ENCODE results near the gene PPP1R37. TPM values are rescaled to one million over a fixed set of nuclear protein-coding genes. Genes with fewer than 3 reads are reported as not detected.

Gene PPP1R37
- total RNA-seq, 1 donor from 2014 or later: 23.8 TPM

- intact Hi-C loops (cut with DNase I): loop anchor here (5.0 kb wide), 1 partner anchor 198 kb away; the partner anchor contains the start of gene TOMM40
- H3K27ac ChIP-seq: no peak overlapping the region
- H3K4me1 ChIP-seq: peaks cover 31% of the 10 kb centered on the region
- TF ChIP-seq POLR2AphosphoS5 (IDR thresholded peaks at IDR 0.05; ENCODE audit: insufficient read depth in 1 of 2, low read depth in 1 of 2) (no peak), POLR2A (IDR thresholded peaks at IDR 0.05) (no peak)
- TF ChIP-seq, protein P1, sequence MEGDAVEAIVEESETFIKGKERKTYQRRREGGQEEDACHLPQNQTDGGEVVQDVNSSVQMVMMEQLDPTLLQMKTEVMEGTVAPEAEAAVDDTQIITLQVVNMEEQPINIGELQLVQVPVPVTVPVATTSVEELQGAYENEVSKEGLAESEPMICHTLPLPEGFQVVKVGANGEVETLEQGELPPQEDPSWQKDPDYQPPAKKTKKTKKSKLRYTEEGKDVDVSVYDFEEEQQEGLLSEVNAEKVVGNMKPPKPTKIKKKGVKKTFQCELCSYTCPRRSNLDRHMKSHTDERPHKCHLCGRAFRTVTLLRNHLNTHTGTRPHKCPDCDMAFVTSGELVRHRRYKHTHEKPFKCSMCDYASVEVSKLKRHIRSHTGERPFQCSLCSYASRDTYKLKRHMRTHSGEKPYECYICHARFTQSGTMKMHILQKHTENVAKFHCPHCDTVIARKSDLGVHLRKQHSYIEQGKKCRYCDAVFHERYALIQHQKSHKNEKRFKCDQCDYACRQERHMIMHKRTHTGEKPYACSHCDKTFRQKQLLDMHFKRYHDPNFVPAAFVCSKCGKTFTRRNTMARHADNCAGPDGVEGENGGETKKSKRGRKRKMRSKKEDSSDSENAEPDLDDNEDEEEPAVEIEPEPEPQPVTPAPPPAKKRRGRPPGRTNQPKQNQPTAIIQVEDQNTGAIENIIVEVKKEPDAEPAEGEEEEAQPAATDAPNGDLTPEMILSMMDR (IDR thresholded peaks at IDR 0.05): no peak
- no peaks in the 10 kb centered on the region for H3K9me3 ChIP-seq
- no peaks in the 10 kb centered on the region for H3K27me3 ChIP-seq
- peak overlapping the region; percentile 74 to 95 for H3K4me3 ChIP-seq
- no peak for DNase-seq (ENCODE audit: extremely low spot score in 2 of 2)
- peaks cover 0 to 20% of the 10 kb centered on the region in 2 donors for H3K36me3 ChIP-seq
These were observed 2.4 kb upstream of the PPP1R37 start for GRCh38 chr19:45090606-45091005.

DNA sequence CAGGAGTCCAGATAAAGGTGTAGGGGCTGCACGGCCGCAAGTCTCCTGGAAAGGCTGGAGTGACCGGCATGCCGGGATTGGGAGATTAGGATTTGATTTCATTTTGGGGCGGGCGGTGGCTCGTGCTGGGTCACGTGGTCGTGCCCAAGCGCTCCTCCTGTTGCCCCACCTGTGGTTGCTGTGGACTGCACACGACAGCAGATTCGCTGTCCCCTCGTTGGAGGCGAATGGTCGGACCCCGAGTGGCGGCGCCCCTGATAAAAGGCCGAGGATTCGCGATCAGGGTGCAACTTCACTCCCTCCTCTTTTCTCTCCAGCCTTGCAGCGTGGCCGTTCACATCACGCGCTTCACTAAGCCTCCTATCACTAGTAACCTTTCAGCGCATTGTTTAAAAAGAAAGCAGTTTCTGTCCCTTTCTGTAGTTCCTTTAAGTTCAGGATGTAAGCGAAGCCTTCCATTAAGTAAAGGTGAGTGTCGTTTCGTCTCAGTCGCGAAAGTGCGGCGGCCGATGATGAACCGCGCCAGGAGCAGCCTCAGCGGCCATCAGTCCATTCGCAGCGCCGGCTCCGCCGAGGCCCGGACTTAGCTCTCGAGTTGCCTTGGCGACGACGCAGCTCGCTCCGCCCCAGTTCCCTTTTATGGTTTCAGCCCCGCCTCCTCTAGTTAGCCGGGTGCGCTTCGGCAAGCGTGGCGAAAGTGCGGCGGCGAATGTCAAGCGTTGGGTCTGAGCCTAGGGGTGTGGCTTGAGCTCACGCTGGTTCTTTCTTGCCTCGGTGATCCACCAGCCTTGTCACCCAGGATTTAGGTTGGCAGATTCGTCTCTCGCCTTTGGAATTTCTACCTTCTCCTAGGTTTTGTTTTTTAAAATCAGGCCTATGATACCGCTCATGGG is 1.7 kb upstream of the PPP1R37 start:
- H3K9me3 ChIP-seq: no peaks in the 10 kb centered on the region
- peak overlapping the region; percentile 74 to 95 for H3K4me3 ChIP-seq
- peak; percentile 95 to 98 for DNase-seq (ENCODE audit: extremely low spot score in 2 of 2)
- H3K27me3 ChIP-seq: no peaks in the 10 kb centered on the region
- peaks cover 0 to 20% of the 10 kb centered on the region in 2 donors for H3K36me3 ChIP-seq
- intact Hi-C loops (cut with DNase I): loop anchor here (5.0 kb wide), 1 partner anchor 199 kb away; the partner anchor contains the start of gene TOMM40
- peak; percentile 81 to 95 for TF ChIP-seq POLR2AphosphoS5 (IDR thresholded peaks at IDR 0.05; ENCODE audit: insufficient read depth in 1 of 2, low read depth in 1 of 2)
- no peak for TF ChIP-seq POLR2A (IDR thresholded peaks at IDR 0.05)
- TF ChIP-seq, protein P1 (IDR thresholded peaks at IDR 0.05): peak in 2 of 3 experiments; percentile 1 to 19
- H3K27ac ChIP-seq: peak overlapping the region; percentile 85
- H3K4me1 ChIP-seq: peaks cover 37% of the 10 kb centered on the region

DNA sequence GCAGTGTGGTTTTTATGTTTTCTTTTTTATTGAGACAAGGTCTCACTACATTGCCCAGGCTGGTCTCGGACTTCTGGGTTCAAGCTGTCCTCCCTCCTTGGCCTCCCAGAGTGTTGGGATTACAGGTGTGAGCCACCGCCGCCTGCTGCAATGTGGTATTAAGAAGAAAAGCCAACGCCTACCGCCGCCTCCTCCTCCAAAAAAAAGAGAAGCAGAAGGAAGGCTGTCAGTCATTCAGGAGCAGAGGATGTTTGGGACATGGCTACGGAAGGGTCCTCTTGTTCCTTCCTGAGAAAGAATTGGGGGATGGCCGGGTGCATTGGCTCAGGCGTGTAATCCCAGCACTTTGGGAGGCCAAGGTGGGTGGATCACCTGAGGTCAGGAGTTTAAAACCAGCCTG is 1.2 kb downstream of the PPP1R37 start:
- Histone ChIP-seq H3K27me3 (no peaks in the 10 kb centered on the region), H3K4me3 (peak overlapping the region; percentile 74 to 95), H3K27ac (no peak overlapping the region), H3K9me3 (no peaks in the 10 kb centered on the region), H3K4me1 (peaks cover 66% of the 10 kb centered on the region), H3K36me3 (peaks cover 0 to 11% of the 10 kb centered on the region in 2 donors)
- intact Hi-C loops (cut with DNase I): loop anchor here (5.0 kb wide), 1 partner anchor 202 kb away; the partner anchor contains the start of gene TOMM40
- TF ChIP-seq, protein P1 (IDR thresholded peaks at IDR 0.05): no peak
- no peak for TF ChIP-seq POLR2AphosphoS5 (IDR thresholded peaks at IDR 0.05; ENCODE audit: insufficient read depth in 1 of 2, low read depth in 1 of 2)
- TF ChIP-seq POLR2A (IDR thresholded peaks at IDR 0.05): no peak
- no peak for DNase-seq (ENCODE audit: extremely low spot score in 2 of 2)

DNA sequence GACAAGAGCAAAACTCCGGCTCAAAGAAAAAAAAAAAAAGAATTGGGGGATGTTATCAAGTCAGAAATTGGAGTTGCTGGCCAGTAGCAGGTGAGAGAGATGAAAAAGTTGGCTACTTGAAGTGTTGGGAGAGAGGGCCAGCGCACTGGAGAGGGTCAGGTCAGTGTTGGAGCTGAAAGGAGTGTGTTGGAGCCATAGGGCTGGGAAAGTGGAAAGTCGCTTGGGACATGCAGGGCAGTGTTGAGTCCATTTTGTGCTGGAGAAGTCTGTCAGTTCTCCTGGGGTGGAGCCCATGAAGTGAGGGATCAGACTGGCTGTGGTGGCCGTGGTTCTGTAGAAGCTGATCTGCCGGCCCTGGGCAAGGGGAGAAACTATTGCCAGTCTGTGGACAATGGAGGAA is 1.7 kb downstream of the PPP1R37 start:
- no peak for DNase-seq (ENCODE audit: extremely low spot score in 2 of 2)
- intact Hi-C loops (cut with DNase I): loop anchor here (5.0 kb wide), 1 partner anchor 202 kb away; the partner anchor contains the start of gene TOMM40
- no peak overlapping the region for H3K27ac ChIP-seq
- H3K27me3 ChIP-seq: no peaks in the 10 kb centered on the region
- TF ChIP-seq POLR2A (IDR thresholded peaks at IDR 0.05) (no peak), POLR2AphosphoS5 (IDR thresholded peaks at IDR 0.05; ENCODE audit: insufficient read depth in 1 of 2, low read depth in 1 of 2) (no peak)
- TF ChIP-seq, protein P1 (IDR thresholded peaks at IDR 0.05): no peak
- H3K4me1 ChIP-seq: peaks cover 72% of the 10 kb centered on the region
- peaks cover 0 to 11% of the 10 kb centered on the region in 2 donors for H3K36me3 ChIP-seq
- no peaks in the 10 kb centered on the region for H3K9me3 ChIP-seq
- no peak overlapping the region for H3K4me3 ChIP-seq
